HEK293 (cell line): Measurements from ENCODE around the gene TOR4A.

Experiments used
- MEIS1 ChIP-seq: sonication (generic); formaldehyde crosslinking; IDR thresholded peaks from 2 replicates; pipeline ENCODE4 v1.8.1; 2022; ENCODE audit warnings: missing genetic modification reagents, mild to moderate bottlenecking, borderline replicate concordance
- PRDM6 ChIP-seq: fragments of 450-650 bp; formaldehyde crosslinking; IDR thresholded peaks from 2 replicates; pipeline ENCODE4 v1.5.1; 2017; ENCODE audit warnings: missing biosample characterization, missing genetic modification characterization
- TCF7L2 ChIP-seq: IDR thresholded peaks from 2 replicates; pipeline ENCODE4 v1.6.1; 2011; ENCODE audit warnings: low read depth, mild to moderate bottlenecking, inconsistent platforms, low read length, moderate library complexity, borderline replicate concordance
- YY1 ChIP-seq: fragments of 450-650 bp; formaldehyde crosslinking; IDR thresholded peaks from 2 replicates; pipeline ENCODE4 v1.5.1; 2018; ENCODE audit warnings: missing biosample characterization, missing genetic modification characterization
- ZBTB10 ChIP-seq: fragments of 450-650 bp; formaldehyde crosslinking; IDR thresholded peaks from 2 replicates; pipeline ENCODE4 v1.5.1; 2016; ENCODE audit warnings: missing biosample characterization, missing genetic modification characterization
- ZFP41 ChIP-seq: fragments of 450-650 bp; formaldehyde crosslinking; IDR thresholded peaks from 2 replicates; pipeline ENCODE4 v1.5.1; 2016; ENCODE audit warnings: missing biosample characterization, missing genetic modification characterization, borderline replicate concordance
- ZFP69B ChIP-seq: fragments of 450-650 bp; formaldehyde crosslinking; IDR thresholded peaks from 2 replicates; pipeline ENCODE4 v1.5.1; 2016; ENCODE audit warnings: missing biosample characterization, missing genetic modification characterization
- ZIC2 ChIP-seq: fragments of 450-650 bp; formaldehyde crosslinking; IDR thresholded peaks from 2 replicates; pipeline ENCODE4 v1.5.1; 2016; ENCODE audit warnings: missing biosample characterization, missing genetic modification characterization
- ZNF133 ChIP-seq: fragments of 450-650 bp; formaldehyde crosslinking; IDR thresholded peaks from 2 replicates; pipeline ENCODE4 v1.5.1; 2016; ENCODE audit warnings: missing biosample characterization, missing genetic modification characterization
- ZNF2 ChIP-seq: fragments of 450-650 bp; formaldehyde crosslinking; IDR thresholded peaks from 2 replicates; pipeline ENCODE4 v1.5.1; 2016; ENCODE audit warnings: missing biosample characterization, missing genetic modification characterization
- ZNF660 ChIP-seq: fragments of 450-650 bp; IDR thresholded peaks from 2 replicates; pipeline ENCODE4 v1.5.1; 2018; ENCODE audit warnings: missing biosample characterization, mild to moderate bottlenecking, missing genetic modification characterization
- TF ChIP-seq, protein P1 (sequence below): fragments of 450-650 bp; formaldehyde crosslinking; IDR thresholded peaks from 2 replicates; pipeline ENCODE4 v1.5.1; 2016; ENCODE audit warnings: missing biosample characterization, missing genetic modification characterization
- TF ChIP-seq, protein P2 (sequence below): fragments of 450-650 bp; IDR thresholded peaks from 2 replicates; pipeline ENCODE4 v1.5.1; 2018; ENCODE audit warnings: missing biosample characterization, missing genetic modification characterization

- TF ChIP-seq ZFP69B (tag by site-specific recombination) (no peak), YY1 (tag by site-specific recombination) (no peak), ZFP41 (tag by site-specific recombination) (no peak), PRDM6 (no peak), ZNF660 (tag by site-specific recombination) (no peak), ZBTB10 (tag by site-specific recombination) (no peak), TCF7L2 (no peak), MEIS1 (CRISPR knock-in tag) (no peak), ZNF2 (no peak), ZNF133 (no peak), ZIC2 (tag by site-specific recombination) (no peak)
- TF ChIP-seq, protein P1, sequence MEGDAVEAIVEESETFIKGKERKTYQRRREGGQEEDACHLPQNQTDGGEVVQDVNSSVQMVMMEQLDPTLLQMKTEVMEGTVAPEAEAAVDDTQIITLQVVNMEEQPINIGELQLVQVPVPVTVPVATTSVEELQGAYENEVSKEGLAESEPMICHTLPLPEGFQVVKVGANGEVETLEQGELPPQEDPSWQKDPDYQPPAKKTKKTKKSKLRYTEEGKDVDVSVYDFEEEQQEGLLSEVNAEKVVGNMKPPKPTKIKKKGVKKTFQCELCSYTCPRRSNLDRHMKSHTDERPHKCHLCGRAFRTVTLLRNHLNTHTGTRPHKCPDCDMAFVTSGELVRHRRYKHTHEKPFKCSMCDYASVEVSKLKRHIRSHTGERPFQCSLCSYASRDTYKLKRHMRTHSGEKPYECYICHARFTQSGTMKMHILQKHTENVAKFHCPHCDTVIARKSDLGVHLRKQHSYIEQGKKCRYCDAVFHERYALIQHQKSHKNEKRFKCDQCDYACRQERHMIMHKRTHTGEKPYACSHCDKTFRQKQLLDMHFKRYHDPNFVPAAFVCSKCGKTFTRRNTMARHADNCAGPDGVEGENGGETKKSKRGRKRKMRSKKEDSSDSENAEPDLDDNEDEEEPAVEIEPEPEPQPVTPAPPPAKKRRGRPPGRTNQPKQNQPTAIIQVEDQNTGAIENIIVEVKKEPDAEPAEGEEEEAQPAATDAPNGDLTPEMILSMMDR, result no peak
- TF ChIP-seq, protein P2, sequence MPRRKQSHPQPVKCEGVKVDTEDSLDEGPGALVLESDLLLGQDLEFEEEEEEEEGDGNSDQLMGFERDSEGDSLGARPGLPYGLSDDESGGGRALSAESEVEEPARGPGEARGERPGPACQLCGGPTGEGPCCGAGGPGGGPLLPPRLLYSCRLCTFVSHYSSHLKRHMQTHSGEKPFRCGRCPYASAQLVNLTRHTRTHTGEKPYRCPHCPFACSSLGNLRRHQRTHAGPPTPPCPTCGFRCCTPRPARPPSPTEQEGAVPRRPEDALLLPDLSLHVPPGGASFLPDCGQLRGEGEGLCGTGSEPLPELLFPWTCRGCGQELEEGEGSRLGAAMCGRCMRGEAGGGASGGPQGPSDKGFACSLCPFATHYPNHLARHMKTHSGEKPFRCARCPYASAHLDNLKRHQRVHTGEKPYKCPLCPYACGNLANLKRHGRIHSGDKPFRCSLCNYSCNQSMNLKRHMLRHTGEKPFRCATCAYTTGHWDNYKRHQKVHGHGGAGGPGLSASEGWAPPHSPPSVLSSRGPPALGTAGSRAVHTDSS (tag by site-specific recombination), result no peak
These were observed 15.6 kb downstream of the TOR4A start for GRCh38 chr9:137293094-137293481.
